Thyroid gland (tissue), 4 donors: ENCODE data around the gene FARSA.

ENCODE experiments used
- POLR2A ChIP-seq, 2 donors: fragments of 450-650 bp; IDR thresholded peaks; one replicate each; pipeline ENCODE4 v1.6.1; 2017; ENCODE audit warnings: antibody characterized with exemption in 2 of 2, mild to moderate bottlenecking in 2 of 2, moderate library complexity in 1 of 2
- TF ChIP-seq, protein P1 (sequence below), 6 experiments: fragments of 200-600 bp in 3 of 6; fragments of 450-650 bp in 3 of 6; sonication (generic) in 3 of 6; IDR thresholded peaks; one replicate each; pipeline ENCODE4 v1.5.1; 2016 to 2019; ENCODE audit warnings: antibody characterized with exemption in 6 of 6, mild to moderate bottlenecking in 2 of 6, inconsistent platforms in 1 of 6, moderate library complexity in 1 of 6

GRCh38 chr19:12932392-12933286 lies 872 bp downstream of the FARSA start:
- TF ChIP-seq, protein P1, sequence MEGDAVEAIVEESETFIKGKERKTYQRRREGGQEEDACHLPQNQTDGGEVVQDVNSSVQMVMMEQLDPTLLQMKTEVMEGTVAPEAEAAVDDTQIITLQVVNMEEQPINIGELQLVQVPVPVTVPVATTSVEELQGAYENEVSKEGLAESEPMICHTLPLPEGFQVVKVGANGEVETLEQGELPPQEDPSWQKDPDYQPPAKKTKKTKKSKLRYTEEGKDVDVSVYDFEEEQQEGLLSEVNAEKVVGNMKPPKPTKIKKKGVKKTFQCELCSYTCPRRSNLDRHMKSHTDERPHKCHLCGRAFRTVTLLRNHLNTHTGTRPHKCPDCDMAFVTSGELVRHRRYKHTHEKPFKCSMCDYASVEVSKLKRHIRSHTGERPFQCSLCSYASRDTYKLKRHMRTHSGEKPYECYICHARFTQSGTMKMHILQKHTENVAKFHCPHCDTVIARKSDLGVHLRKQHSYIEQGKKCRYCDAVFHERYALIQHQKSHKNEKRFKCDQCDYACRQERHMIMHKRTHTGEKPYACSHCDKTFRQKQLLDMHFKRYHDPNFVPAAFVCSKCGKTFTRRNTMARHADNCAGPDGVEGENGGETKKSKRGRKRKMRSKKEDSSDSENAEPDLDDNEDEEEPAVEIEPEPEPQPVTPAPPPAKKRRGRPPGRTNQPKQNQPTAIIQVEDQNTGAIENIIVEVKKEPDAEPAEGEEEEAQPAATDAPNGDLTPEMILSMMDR (IDR thresholded peaks at IDR 0.05) = no peak
- no peak for TF ChIP-seq POLR2A (IDR thresholded peaks at IDR 0.05)
